Transverse colon (tissue), 4 donors: ENCODE data around the gene CEP170B. TPM values are rescaled to one million over a fixed set of nuclear protein-coding genes. Genes with fewer than 3 reads are reported as not detected.
"Not testable (repeated sequence)": the region's sequence is repeated elsewhere in the genome, so short reads cannot be mapped to it uniquely, and the experiment has no call there.

Experiments
- DNase-seq: peaks from one replicate; pipeline ENCODE4 v3.0.0-alpha.2; 2019
- H3K27ac ChIP-seq, 4 donors: fragments of 200-600 bp; sonication (generic); 2 replicates each; pipeline ENCODE4 v1.5.1; 2016 to 2018; ENCODE audit warnings: inconsistent platforms in 4 of 4
- H3K27me3 ChIP-seq: fragments of 200-600 bp; sonication (generic); 2 replicates; pipeline ENCODE4 v1.5.1; 2017; ENCODE audit warnings: inconsistent platforms
- H3K36me3 ChIP-seq, 4 donors: fragments of 200-600 bp; sonication (generic); 2 replicates each; pipeline ENCODE4 v1.5.1; 2017 to 2019; ENCODE audit warnings: inconsistent platforms in 4 of 4
- H3K4me1 ChIP-seq, 4 donors: fragments of 200-600 bp; sonication (generic); 2 replicates each; pipeline ENCODE4 v1.5.1; 2017 to 2020; ENCODE audit warnings: inconsistent platforms in 4 of 4
- H3K4me3 ChIP-seq, 4 donors: fragments of 200-600 bp; sonication (generic); 1 replicate in 1 of 4; 2 replicates in 3 of 4; pipeline versions ENCODE4 v1.5.1 to v1.6.1; 2017 to 2019; ENCODE audit warnings: inconsistent platforms in 4 of 4
- H3K9me3 ChIP-seq, 2 donors: fragments of 200-600 bp; sonication (generic); 2 replicates each; pipeline ENCODE4 v1.5.1; 2017 to 2019; ENCODE audit warnings: inconsistent platforms in 2 of 2
- EP300 ChIP-seq: sonication (generic); formaldehyde crosslinking; IDR thresholded peaks from one replicate; pipeline ENCODE4 v1.6.1; 2017; ENCODE audit warnings: antibody characterized with exemption, low read depth
- POLR2A ChIP-seq: fragments of 450-650 bp; IDR thresholded peaks from one replicate; pipeline ENCODE4 v1.6.1; 2016; ENCODE audit warnings: antibody characterized with exemption, mild to moderate bottlenecking, moderate library complexity
- POLR2AphosphoS5 ChIP-seq, 3 donors: sonication (generic); formaldehyde crosslinking; IDR thresholded peaks; one replicate each; pipeline ENCODE4 v1.6.1; 2016; ENCODE audit warnings: antibody characterized with exemption in 3 of 3
- WGBS, 2 donors: methylation state at CpG; one replicate each; pipeline ENCODE4 v1.1.5; 2018; ENCODE audit warnings: low coverage in 1 of 2; 5-methylcytosine and 5-hydroxymethylcytosine counted together
- in situ Hi-C, 4 donors: fragments of 200-750 bp; cut with MboI; loops; one replicate each; pipeline versions ENCODE4 v1.15.0 to v1.15.1; 2017; ENCODE audit warnings: low sequenced_read_pairs in 3 of 4, low pct_ligation_motif_present in 1 of 4, low pct_unique_long_range_greater_than_20kb in 1 of 4
- intact Hi-C: fragments of 100-400 bp; cut with DNase I; formaldehyde crosslinking; loops from one replicate; pipeline ENCODE4 v1.15.1; 2023; ENCODE audit warnings: low total_unique reads
- total RNA-seq, 4 donors: library from RNA; depleted of rRNA; stranded (reverse); fragments of >200 nt; gene quantifications; one replicate each; pipeline ENCODE4 v1.1.0, GENCODE V29; 2016
- TF ChIP-seq, protein P1 (sequence below), 5 experiments: fragments of 200-600 bp in 3 of 5; fragments of 450-650 bp in 2 of 5; sonication (generic) in 3 of 5; IDR thresholded peaks; 1 replicate in 2 of 5; 2 replicates in 3 of 5; pipeline ENCODE4 v1.5.1; 2016 to 2017; ENCODE audit warnings: antibody characterized with exemption in 5 of 5, inconsistent platforms in 3 of 5, mild to moderate bottlenecking in 2 of 5, moderate library complexity in 1 of 5

The CEP170B gene
- total RNA-seq, 4 donors from 2014 or later = 56.0 to 195 (median 109) TPM

DNA sequence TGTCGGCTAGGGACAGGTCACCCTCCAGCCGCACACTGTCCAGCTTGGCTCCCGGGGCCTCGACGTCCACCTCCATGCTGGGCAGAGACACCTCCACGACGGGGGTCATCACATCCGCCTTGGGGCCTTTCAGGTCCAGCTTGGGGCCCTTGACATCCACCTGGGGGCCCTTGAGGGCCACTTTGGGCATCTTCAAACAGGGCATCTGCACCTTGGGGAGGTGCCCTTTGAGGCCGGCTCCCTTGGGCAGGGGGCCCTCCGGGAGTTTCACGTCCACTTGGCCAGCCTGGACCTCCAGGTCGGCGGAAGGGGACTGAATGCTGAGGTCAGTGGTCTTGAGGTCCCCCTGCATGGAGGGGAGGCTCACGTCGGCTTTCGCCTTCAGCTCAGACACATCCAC is 77.5 kb downstream of the CEP170B start:
- TF ChIP-seq POLR2AphosphoS5 (IDR thresholded peaks at IDR 0.05) (no peak), EP300 (no peak), POLR2A (no peak)
- TF ChIP-seq, protein P1, sequence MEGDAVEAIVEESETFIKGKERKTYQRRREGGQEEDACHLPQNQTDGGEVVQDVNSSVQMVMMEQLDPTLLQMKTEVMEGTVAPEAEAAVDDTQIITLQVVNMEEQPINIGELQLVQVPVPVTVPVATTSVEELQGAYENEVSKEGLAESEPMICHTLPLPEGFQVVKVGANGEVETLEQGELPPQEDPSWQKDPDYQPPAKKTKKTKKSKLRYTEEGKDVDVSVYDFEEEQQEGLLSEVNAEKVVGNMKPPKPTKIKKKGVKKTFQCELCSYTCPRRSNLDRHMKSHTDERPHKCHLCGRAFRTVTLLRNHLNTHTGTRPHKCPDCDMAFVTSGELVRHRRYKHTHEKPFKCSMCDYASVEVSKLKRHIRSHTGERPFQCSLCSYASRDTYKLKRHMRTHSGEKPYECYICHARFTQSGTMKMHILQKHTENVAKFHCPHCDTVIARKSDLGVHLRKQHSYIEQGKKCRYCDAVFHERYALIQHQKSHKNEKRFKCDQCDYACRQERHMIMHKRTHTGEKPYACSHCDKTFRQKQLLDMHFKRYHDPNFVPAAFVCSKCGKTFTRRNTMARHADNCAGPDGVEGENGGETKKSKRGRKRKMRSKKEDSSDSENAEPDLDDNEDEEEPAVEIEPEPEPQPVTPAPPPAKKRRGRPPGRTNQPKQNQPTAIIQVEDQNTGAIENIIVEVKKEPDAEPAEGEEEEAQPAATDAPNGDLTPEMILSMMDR (IDR thresholded peaks at IDR 0.05) = no peak
- Histone ChIP-seq H3K4me3 (no peak overlapping the region), H3K36me3 (no peaks in the 10 kb centered on the region), H3K27ac (no peak overlapping the region), H3K4me1 (no peaks in the 10 kb centered on the region), H3K9me3 (no peaks in the 10 kb centered on the region), H3K27me3 (peaks cover 13% of the 10 kb centered on the region)
- intact Hi-C loops = no loop called here
- 94% methylated on average over 14 of the region's 16 CpGs; no CpG with 5 or more reads in 1 of the 2 donors for WGBS, 2 donors
- DNase-seq = no peak
- in situ Hi-C loops = no loop called here

DNA sequence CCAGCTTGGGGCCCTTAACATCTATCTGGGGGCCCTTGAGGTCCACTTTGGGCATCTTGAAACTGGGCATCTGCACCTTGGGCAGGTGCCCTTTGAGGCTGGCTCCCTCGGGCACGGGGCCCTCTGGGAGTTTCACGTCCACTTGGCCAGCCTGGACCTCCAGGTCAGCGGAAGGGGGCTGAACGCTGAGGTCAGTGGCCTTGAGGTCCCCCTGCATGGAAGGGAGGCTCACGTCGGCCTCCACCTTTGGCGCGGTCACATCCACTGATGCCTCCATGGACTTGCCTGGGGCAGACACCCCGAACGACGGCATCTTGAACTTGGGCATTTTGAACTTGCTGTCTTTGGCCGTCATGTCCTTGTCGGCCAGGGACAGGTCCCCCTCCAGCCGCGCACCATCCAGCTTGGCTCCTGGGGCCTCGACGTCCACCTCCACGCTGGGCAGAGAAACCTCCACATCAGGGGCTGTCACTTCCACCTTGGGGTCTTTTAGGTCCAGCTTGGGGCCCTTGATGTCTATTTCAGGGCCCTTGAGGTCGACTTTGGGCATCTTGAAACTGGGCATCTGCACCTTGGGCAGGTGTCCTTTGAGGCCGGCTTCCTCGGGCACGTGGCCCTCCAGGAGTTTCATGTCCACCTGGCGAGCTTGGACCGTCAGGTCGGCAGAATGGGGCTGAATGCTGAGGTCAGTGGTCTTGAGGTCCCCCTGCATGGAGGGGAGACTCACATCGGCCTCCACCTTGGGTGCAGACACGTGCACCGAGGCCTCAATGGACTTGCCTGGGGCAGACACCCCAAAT is 78.3 kb downstream of the CEP170B start:
- H3K36me3 ChIP-seq, H3K9me3 ChIP-seq, intact Hi-C loops, H3K27me3 ChIP-seq, H3K27ac ChIP-seq, in situ Hi-C loops, DNase-seq, H3K4me1 ChIP-seq, H3K4me3 ChIP-seq: not testable (repeated sequence)
- 81 to 88% methylated on average over 4 to 29 of the region's 29 CpGs for WGBS, 2 donors

DNA sequence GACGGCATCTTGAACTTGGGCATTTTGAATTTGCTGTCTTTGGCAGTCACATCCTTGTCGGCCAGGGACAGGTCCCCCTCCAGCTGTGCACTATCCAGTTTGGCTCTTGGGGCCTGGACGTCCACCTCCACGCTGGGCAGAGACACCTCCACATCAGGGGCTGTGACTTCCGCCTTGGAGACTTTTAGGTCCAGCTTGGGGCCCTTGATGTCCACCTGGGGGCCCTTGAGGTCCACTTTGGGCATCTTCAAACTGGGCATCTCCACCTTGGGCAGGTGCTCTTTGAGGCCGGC is 78.9 kb downstream of the CEP170B start:
- H3K9me3 ChIP-seq, H3K4me3 ChIP-seq, H3K27ac ChIP-seq, H3K36me3 ChIP-seq, in situ Hi-C loops, DNase-seq, H3K4me1 ChIP-seq, intact Hi-C loops, H3K27me3 ChIP-seq: not testable (repeated sequence)
- WGBS, 2 donors = 75 to 87% methylated on average over 5 to 6 of the region's 6 CpGs

DNA sequence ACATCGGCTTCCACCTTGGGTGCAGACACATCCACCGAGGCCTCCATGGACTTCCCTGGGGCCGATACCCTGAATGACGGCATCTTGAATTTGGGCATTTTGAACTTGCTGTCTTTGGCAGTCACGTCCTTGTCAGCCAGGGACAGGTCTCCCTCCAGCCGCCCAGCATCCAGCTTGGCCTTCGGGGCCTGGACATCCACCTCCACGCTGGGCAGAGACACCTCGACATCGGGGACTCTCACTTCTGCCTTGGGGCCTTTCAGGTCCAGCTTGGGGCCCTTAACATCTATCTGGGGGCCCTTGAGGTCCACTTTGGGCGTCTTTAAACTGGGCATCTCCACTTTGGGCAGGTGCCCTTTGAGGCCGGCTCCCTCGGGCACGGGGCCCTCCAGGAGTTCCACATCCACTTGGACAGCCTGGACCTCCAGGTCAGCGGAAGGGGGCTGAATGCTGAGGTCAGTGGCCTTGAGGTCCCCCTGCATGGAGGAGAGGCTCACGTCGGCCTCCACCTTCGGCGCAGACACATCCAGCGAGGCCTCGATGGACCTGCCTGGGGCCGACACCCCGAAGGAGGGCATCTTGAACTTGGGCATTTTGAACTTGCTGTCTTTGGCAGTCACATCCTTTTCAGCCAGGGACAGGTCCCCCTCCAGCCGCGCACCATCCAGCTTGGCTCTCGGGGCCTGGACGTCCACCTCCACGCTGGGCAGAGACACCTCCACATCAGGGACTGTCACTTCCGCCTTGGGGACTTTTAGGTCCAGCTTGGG is 79.6 kb downstream of the CEP170B start:
- H3K27ac ChIP-seq, DNase-seq, intact Hi-C loops, H3K4me3 ChIP-seq, H3K4me1 ChIP-seq, in situ Hi-C loops, H3K27me3 ChIP-seq, H3K36me3 ChIP-seq, H3K9me3 ChIP-seq: not testable (repeated sequence)
- 93% methylated on average over 29 of the region's 29 CpGs; no CpG with 5 or more reads in 1 of the 2 donors for WGBS, 2 donors

DNA sequence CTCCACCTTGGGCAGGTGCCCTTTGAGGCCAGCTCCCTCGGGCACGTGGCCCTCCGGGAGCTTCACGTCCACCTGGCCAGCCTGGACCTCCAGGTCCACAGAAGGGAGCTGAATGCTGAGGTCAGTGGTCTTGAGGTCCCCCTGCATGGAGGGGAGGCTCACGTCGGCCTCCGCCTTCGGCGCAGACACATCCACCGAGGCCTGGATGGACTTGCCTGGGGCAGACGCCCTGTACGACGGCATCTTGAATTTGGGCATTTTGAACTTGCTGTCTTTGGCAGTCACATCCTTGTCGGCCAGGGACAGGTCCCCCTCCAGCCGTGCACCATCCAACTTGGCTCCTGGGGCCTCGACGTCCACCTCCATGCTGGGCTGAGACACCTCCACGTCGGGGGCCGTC is 80.2 kb downstream of the CEP170B start:
- H3K4me3 ChIP-seq, H3K4me1 ChIP-seq, intact Hi-C loops, H3K27me3 ChIP-seq, H3K27ac ChIP-seq, DNase-seq, H3K9me3 ChIP-seq, in situ Hi-C loops, H3K36me3 ChIP-seq: not testable (repeated sequence)
- 89% methylated on average over 20 of the region's 20 CpGs; no CpG with 5 or more reads in 1 of the 2 donors for WGBS, 2 donors

Other genes with a start within 250 kb of the CEP170B start
- gene INF2, start 175.7 kb upstream of the CEP170B start, total RNA-seq = 100 to 1,000 TPM; 187 to 510 (median 205) TPM
- 10 to 100 TPM in 1 of 4 donors, 1 to 10 TPM in 2, not detected in 1; 4.4 to 11.3 (median 7.1) TPM for gene ADSS1, start 141.0 kb upstream of the CEP170B start, total RNA-seq
- gene SIVA1, start 112.1 kb upstream of the CEP170B start, total RNA-seq = 100 to 1,000 TPM; 189 to 397 (median 203) TPM
- 100 to 1,000 TPM in 3 of 4 donors, 10 to 100 TPM in 1; 85.4 to 310 (median 136) TPM for gene AKT1, start 69.5 kb upstream of the CEP170B start, total RNA-seq
- 10 to 100 TPM in 2 of 4 donors, 1 to 10 TPM in 2; 5.9 to 24.3 (median 11.7) TPM for gene ZBTB42, start 64.2 kb upstream of the CEP170B start, total RNA-seq
- 1 to 10 TPM in 2 of 4 donors, not detected in 2; 1.1 TPM for gene PLD4, start 59.6 kb downstream of the CEP170B start, total RNA-seq
- gene AHNAK2, start 113.1 kb downstream of the CEP170B start, total RNA-seq = 10 to 100 TPM; 19.4 to 75.2 (median 28.5) TPM
- 1 to 10 TPM in 3 of 4 donors, under 1 TPM in 1; 0.40 to 6.7 (median 5.3) TPM for gene CLBA1, start 120.5 kb downstream of the CEP170B start, total RNA-seq
- 1 to 10 TPM in 3 of 4 donors, under 1 TPM in 1; 0.80 to 7.5 (median 4.5) TPM for gene CDCA4, start 155.8 kb downstream of the CEP170B start, total RNA-seq
- gene GPR132, start 200.2 kb downstream of the CEP170B start, total RNA-seq = 10 to 100 TPM in 1 of 4 donors, 1 to 10 TPM in 1, under 1 TPM in 2; 0.20 to 11.6 (median 2.1) TPM